Kidney epithelial cell (primary cell): Measurements from ENCODE around the gene KRTAP12-2. TPM values are rescaled to one million over a fixed set of nuclear protein-coding genes. Genes with fewer than 3 reads are reported as not detected.
"Not testable (repeated sequence)": the region's sequence is repeated elsewhere in the genome, so short reads cannot be mapped to it uniquely, and the experiment has no call there.

Experiments used
- DNase-seq: peaks from one replicate; pipeline ENCODE4 v3.0.0-alpha.2; 2010; ENCODE audit warnings: low read depth
- H3K27me3 ChIP-seq: 2 replicates; pipeline ENCODE4 v1.6.0; 2011; ENCODE audit warnings: low read length; ENCODE audit not compliant: control insufficient read depth, insufficient read depth
- H3K36me3 ChIP-seq: 2 replicates; pipeline ENCODE4 v1.5.1; 2011; ENCODE audit warnings: low read length; ENCODE audit not compliant: control insufficient read depth, insufficient read depth
- H3K4me3 ChIP-seq: 2 replicates; pipeline ENCODE4 v1.5.1; 2011; ENCODE audit warnings: low read depth, mild to moderate bottlenecking, control low read depth, low read length
- CTCF ChIP-seq: IDR thresholded peaks from 2 replicates; pipeline ENCODE4 v1.5.1; 2011; ENCODE audit warnings: mild to moderate bottlenecking, moderate library complexity, low read length, control low read depth, inconsistent platforms; ENCODE audit not compliant: insufficient read depth, poor library complexity, severe bottlenecking
- total RNA-seq: library from RNA; depleted of rRNA; stranded (reverse); fragments of >200 nt; gene quantifications from 2 replicates; pipeline ENCODE4 v1.2.3, GENCODE V29; 2015

KRTAP12-2 gene
- total RNA-seq, 1 donor from 2014 or later: not detected

GRCh38 chr21:44640761-44641160 lies 26.0 kb downstream of the KRTAP12-2 start:
- no peak for DNase-seq
- no peaks in the 10 kb centered on the region for H3K36me3 ChIP-seq
- H3K27me3 ChIP-seq: peaks cover 3% of the 10 kb centered on the region
- no peak overlapping the region for H3K4me3 ChIP-seq
- TF ChIP-seq CTCF: no peak

DNA sequence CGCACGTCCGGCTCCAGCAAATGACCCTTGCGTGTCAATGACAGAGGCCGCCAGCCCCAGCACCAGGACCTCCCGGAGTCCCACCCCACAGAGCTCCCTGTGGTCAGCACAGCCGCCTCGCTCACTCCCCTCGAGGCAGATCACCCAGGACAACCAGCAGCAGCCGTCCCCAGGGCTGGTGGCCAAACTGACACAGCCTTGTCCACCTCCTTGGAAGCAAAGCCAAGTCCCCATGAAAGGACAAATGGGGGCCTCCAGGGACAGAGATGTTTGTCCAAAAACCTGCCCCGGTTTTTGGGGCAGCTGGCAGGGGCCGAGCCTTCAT lies 27.4 kb downstream of the KRTAP12-2 start:
- no peak overlapping the region for H3K4me3 ChIP-seq
- peaks cover 3% of the 10 kb centered on the region for H3K27me3 ChIP-seq
- TF ChIP-seq CTCF: no peak
- DNase-seq: no peak
- no peaks in the 10 kb centered on the region for H3K36me3 ChIP-seq

- not testable (repeated sequence) for H3K36me3 ChIP-seq, H3K4me3 ChIP-seq, H3K27me3 ChIP-seq, DNase-seq
These were observed 28.0 kb downstream of the KRTAP12-2 start for GRCh38 chr21:44638506-44639330.

- not testable (repeated sequence) for H3K27me3 ChIP-seq, DNase-seq, H3K4me3 ChIP-seq, H3K36me3 ChIP-seq
These were observed 28.8 kb downstream of the KRTAP12-2 start for GRCh38 chr21:44637851-44638348.

DNA sequence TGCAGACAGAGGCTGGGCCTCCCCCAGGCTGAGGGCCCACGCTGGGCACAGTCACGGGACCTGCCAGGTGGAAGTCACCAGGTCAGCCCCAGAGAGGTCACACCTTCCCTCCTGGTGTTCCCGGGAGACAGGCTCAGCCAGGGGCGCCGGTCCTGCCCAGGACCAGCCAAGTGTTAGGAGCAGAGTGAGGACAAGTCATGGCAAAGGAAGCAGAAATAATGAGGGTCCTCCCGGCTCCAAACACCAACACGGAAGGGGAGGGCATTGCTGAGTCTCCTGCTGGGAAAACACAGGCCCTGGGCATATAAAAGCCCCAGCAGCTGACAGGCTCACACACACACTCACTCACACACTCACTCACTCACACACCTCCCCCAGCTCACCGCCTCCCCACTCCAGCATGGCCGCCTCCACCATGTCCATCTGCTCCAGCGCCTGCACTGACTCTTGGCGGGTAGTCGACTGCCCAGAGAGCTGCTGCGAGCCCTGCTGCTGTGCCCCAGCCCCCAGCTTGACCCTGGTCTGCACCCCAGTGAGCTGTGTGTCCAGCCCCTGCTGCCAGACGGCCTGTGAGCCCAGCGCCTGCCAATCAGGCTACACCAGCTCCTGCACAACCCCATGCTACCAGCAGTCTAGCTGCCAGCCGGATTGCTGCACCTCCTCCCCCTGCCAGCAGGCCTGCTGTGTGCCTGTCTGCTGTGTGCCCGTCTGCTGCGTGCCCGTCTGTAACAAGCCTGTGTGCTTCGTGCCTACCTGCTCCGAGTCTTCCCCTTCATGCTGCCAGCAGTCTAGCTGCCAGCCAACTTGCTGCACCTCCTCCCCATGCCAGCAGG lies 29.5 kb downstream of the KRTAP12-2 start, which contains the start of gene KRTAP10-10:
KRTAP10-10 (plus strand) TSS at position 339 of the 833 bp plus-strand sequence; CDS start at position 401, 62 bp downstream.
- no peaks in the 10 kb centered on the region for H3K36me3 ChIP-seq
- H3K4me3 ChIP-seq: no peak within 1 kb of the TSS
- peaks cover 3% of the 10 kb centered on the region for H3K27me3 ChIP-seq
- no peak for DNase-seq
- no peak for TF ChIP-seq CTCF

DNA sequence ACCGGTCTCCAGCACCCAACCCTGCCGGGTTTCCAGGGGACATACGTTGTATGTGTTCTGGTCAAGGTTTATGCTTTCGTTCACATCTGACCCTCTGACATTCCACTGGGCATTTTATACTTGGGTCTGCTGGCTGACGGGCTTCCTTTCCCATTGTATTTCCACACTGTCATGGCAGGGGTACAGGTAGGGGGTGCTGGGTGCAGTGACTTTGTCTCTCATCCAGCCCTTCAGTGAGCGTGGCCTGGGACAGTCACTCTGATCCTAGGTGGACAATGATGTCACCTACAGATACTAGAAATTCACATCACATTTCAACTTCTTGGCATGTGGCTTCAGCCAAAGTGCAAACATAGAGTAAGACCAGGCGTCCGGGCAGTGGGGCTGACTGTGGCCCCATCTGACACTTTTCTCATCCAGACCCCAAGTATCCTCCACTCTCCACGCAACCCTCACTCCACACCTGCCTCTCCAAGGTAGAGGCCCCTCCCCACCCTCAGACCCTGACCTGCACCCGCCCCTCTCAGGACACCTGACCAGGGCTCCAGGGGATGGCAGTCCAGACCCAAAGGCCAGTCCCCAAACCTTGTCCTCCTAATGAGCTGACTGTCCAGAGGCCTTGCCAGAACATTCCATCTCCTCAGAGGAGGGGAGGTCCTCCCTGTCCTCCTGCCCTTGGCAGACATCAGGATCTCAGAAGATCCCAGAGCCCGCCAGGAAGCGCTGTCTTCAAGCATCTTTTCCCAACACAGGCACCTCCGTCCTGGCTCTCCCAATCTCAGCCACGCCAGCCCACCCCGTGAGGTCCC lies 30.3 kb downstream of the KRTAP12-2 start:
- Histone ChIP-seq H3K4me3 (no peak overlapping the region), H3K27me3 (peaks cover 3% of the 10 kb centered on the region), H3K36me3 (no peaks in the 10 kb centered on the region)
- DNase-seq: no peak
- no peak for TF ChIP-seq CTCF
